ENCODE results near the gene SSU72.

Gene SSU72

GRCh38 chr1:1543706-1544099 is 31.0 kb downstream of the SSU72 start:
- Histone ChIP-seq H3K4me1 (ENCODE audit: insufficient read depth, low read length, severe bottlenecking) (no peaks in the 10 kb centered on the region), H3K27me3 (ENCODE audit: insufficient read depth, low read length) (no peaks in the 10 kb centered on the region; the same call in 1 of the 2 replicates), H3K9me2 (ENCODE audit: low read depth, low read length) (no peaks in the 10 kb centered on the region), H3K4me2 (ENCODE audit: low read length) (no peak overlapping the region), H4K20me1 (ENCODE audit: insufficient read depth, low read length) (no peaks in the 10 kb centered on the region), H3K9ac (ENCODE audit: low read length) (no peak overlapping the region), H3K79me2 (ENCODE audit: insufficient read depth, low read length) (no peaks in the 10 kb centered on the region), H2AFZ (ENCODE audit: low read length) (no peak overlapping the region), H3K4me3 (ENCODE audit: low read depth, low read length, poor library complexity, severe bottlenecking) (no peak overlapping the region), H3K27ac (ENCODE audit: low read depth, low read length, poor library complexity, severe bottlenecking) (no peak overlapping the region), H3F3A (ENCODE audit: insufficient read depth, low read length) (no peaks in the 10 kb centered on the region), H3K36me3 (ENCODE audit: insufficient read depth, low read length) (peaks cover 27% of the 10 kb centered on the region), H3K9me3 (ENCODE audit: low read length) (no peaks in the 10 kb centered on the region)
- no peak for TF ChIP-seq EZH2 (IDR thresholded peaks at IDR 0.05; ENCODE audit: borderline replicate concordance, low read length)
- TF ChIP-seq, protein P1, sequence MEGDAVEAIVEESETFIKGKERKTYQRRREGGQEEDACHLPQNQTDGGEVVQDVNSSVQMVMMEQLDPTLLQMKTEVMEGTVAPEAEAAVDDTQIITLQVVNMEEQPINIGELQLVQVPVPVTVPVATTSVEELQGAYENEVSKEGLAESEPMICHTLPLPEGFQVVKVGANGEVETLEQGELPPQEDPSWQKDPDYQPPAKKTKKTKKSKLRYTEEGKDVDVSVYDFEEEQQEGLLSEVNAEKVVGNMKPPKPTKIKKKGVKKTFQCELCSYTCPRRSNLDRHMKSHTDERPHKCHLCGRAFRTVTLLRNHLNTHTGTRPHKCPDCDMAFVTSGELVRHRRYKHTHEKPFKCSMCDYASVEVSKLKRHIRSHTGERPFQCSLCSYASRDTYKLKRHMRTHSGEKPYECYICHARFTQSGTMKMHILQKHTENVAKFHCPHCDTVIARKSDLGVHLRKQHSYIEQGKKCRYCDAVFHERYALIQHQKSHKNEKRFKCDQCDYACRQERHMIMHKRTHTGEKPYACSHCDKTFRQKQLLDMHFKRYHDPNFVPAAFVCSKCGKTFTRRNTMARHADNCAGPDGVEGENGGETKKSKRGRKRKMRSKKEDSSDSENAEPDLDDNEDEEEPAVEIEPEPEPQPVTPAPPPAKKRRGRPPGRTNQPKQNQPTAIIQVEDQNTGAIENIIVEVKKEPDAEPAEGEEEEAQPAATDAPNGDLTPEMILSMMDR (IDR thresholded peaks at IDR 0.05; ENCODE audit: low read length), result no peak

DNA sequence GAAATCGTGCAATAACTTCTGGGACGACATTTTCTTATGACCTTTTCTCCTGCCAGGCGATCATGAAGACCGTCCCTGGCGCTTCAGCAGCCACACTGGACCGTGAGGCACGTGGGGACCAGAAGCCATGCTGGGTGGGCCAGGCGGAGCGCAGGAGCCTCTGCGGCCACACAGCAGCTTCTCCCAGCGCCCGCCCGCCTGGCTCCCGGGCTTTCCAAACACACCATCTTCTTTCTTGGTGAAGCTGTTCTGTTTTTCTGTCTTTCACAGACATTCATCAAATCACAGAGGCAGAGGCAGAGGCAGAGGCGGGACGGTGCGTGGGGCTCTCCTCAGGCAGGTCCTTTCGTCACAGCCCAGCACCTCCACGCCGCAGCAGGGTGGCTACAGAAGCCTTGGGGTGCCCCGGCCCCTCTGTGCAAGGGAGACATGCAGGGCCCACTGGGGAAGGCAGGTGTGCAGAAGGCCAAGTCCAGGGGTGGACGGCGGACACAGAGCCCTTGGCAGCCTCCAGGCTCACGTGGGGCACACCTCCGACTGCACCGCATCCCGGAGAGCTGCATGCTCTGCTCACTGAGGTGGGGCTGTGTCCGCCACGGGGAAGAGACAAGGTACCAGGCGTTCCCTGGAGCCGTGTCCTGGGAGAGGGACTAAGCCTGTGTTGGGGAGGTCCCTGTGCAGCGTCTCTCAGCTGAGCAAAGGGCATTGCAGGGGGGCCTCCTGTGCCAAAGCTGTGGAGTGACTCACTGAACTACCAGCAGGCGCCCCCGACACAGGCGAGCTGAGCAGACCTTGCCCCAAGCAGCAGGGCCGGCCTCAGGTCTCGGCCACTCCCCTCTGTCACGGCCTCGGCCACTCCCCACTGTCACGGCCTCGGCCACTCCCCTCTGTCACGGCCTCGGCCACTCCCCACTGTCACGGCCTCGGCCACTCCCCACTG is 31.6 kb downstream of the SSU72 start:
- no peaks in the 10 kb centered on the region for H4K20me1 ChIP-seq (ENCODE audit: insufficient read depth, low read length)
- H3K36me3 ChIP-seq (ENCODE audit: insufficient read depth, low read length), result peaks cover 27% of the 10 kb centered on the region
- no peak for TF ChIP-seq EZH2 (IDR thresholded peaks at IDR 0.05; ENCODE audit: borderline replicate concordance, low read length)

GRCh38 chr1:1541956-1542765 is 32.5 kb downstream of the SSU72 start:
- Histone ChIP-seq H3K36me3 (ENCODE audit: insufficient read depth, low read length) (peaks cover 27% of the 10 kb centered on the region), H3K4me1 (ENCODE audit: insufficient read depth, low read length, severe bottlenecking) (no peaks in the 10 kb centered on the region), H3K4me3 (ENCODE audit: low read depth, low read length, poor library complexity, severe bottlenecking) (no peak overlapping the region), H3K9me2 (ENCODE audit: low read depth, low read length) (no peaks in the 10 kb centered on the region), H2AFZ (ENCODE audit: low read length) (no peak overlapping the region), H3K9ac (ENCODE audit: low read length) (no peak overlapping the region), H3K27ac (ENCODE audit: low read depth, low read length, poor library complexity, severe bottlenecking) (no peak overlapping the region), H3F3A (ENCODE audit: insufficient read depth, low read length) (no peaks in the 10 kb centered on the region), H4K20me1 (ENCODE audit: insufficient read depth, low read length) (no peaks in the 10 kb centered on the region), H3K9me3 (ENCODE audit: low read length) (no peaks in the 10 kb centered on the region), H3K27me3 (ENCODE audit: insufficient read depth, low read length) (no peaks in the 10 kb centered on the region; the same call in 1 of the 2 replicates), H3K4me2 (ENCODE audit: low read length) (no peak overlapping the region), H3K79me2 (ENCODE audit: insufficient read depth, low read length) (no peaks in the 10 kb centered on the region)
- TF ChIP-seq EZH2 (IDR thresholded peaks at IDR 0.05; ENCODE audit: borderline replicate concordance, low read length), result no peak
- TF ChIP-seq, protein P1 (IDR thresholded peaks at IDR 0.05; ENCODE audit: low read length), result no peak

More for the DNA sequence above, 31.6 kb downstream of the SSU72 start:
- no peak overlapping the region for H3K27ac ChIP-seq (ENCODE audit: low read depth, low read length, poor library complexity, severe bottlenecking)
- no peak overlapping the region for H3K4me3 ChIP-seq (ENCODE audit: low read depth, low read length, poor library complexity, severe bottlenecking)
- H3K27me3 ChIP-seq (ENCODE audit: insufficient read depth, low read length), result no peaks in the 10 kb centered on the region; the same call in 1 of the 2 replicates
- H3F3A ChIP-seq (ENCODE audit: insufficient read depth, low read length), result no peaks in the 10 kb centered on the region
- H3K9ac ChIP-seq (ENCODE audit: low read length), result no peak overlapping the region
- H3K9me2 ChIP-seq (ENCODE audit: low read depth, low read length), result no peaks in the 10 kb centered on the region
- H3K9me3 ChIP-seq (ENCODE audit: low read length), result no peaks in the 10 kb centered on the region
- H3K79me2 ChIP-seq (ENCODE audit: insufficient read depth, low read length), result no peaks in the 10 kb centered on the region
- H3K4me1 ChIP-seq (ENCODE audit: insufficient read depth, low read length, severe bottlenecking), result no peaks in the 10 kb centered on the region
- H2AFZ ChIP-seq (ENCODE audit: low read length), result no peak overlapping the region
- H3K4me2 ChIP-seq (ENCODE audit: low read length), result no peak overlapping the region

Measured in OCI-LY1 (cell line).